ENCODE results near the gene ILKAP.

- TF ChIP-seq CTCF (IDR thresholded peaks at IDR 0.05) (no peak), POLR2A (IDR thresholded peaks at IDR 0.05) (no peak)
These were observed 25.2 kb upstream of the ILKAP start for GRCh38 chr2:238228700-238229099.
